Fibroblast of lung (primary cell): ENCODE results near the gene AOAH. TPM values are rescaled to one million over a fixed set of nuclear protein-coding genes. Genes with fewer than 3 reads are reported as not detected.

Source experiments
- DNase-seq, 2 donors: peaks; one replicate each; pipeline versions ENCODE4 v3.0.0 to v3.0.0-alpha.2; 2010; ENCODE audit warnings: low read depth in 2 of 2
- H2AFZ ChIP-seq: 2 replicates; pipeline ENCODE4 v1.5.1; 2012; ENCODE audit warnings: low read length, control low read depth, inconsistent platforms
- H3K27ac ChIP-seq: 2 replicates; pipeline ENCODE4 v1.5.1; 2011; ENCODE audit warnings: low read length, control low read depth; ENCODE audit not compliant: insufficient read depth
- H3K27me3 ChIP-seq: 2 replicates; pipeline ENCODE4 v1.5.1; 2011; ENCODE audit warnings: mild to moderate bottlenecking, low read length; ENCODE audit not compliant: control insufficient read depth, insufficient read depth
- H3K36me3 ChIP-seq: 2 replicates; pipeline ENCODE4 v1.5.1; 2011; ENCODE audit warnings: low read length; ENCODE audit not compliant: control insufficient read depth, insufficient read depth
- H3K4me1 ChIP-seq: 2 replicates; pipeline ENCODE4 v1.5.1; 2011; ENCODE audit warnings: low read length; ENCODE audit not compliant: control insufficient read depth, insufficient read depth; ENCODE audit errors: extremely low read depth
- H3K4me2 ChIP-seq: 2 replicates; pipeline ENCODE4 v1.5.1; 2011; ENCODE audit warnings: low read length, control low read depth; ENCODE audit not compliant: insufficient read depth; ENCODE audit errors: extremely low read depth
- H3K4me3 ChIP-seq, 4 experiments: fragments of 200-600 bp in 1 of 4; sonication (generic) in 1 of 4; replicated peaks in 1 of 4; 2 replicates each; pipeline ENCODE4 v1.5.1; 2011 to 2016; ENCODE audit warnings: low read length in 4 of 4, low read depth in 3 of 4, mild to moderate bottlenecking in 3 of 4, control low read depth in 2 of 4, inconsistent platforms in 1 of 4, mixed read lengths in 1 of 4; ENCODE audit not compliant: insufficient read depth in 1 of 4; ENCODE audit errors: control extremely low read depth in 1 of 4
- H3K79me2 ChIP-seq: 2 replicates; pipeline ENCODE4 v1.5.1; 2012; ENCODE audit warnings: mild to moderate bottlenecking, low read length, inconsistent platforms; ENCODE audit not compliant: control insufficient read depth, insufficient read depth
- H3K9ac ChIP-seq: 2 replicates; pipeline ENCODE4 v1.5.1; 2011; ENCODE audit warnings: mild to moderate bottlenecking, low read length, control low read depth; ENCODE audit not compliant: insufficient read depth
- H3K9me3 ChIP-seq: 2 replicates; pipeline ENCODE4 v1.5.1; 2012; ENCODE audit warnings: low read depth, low read length; ENCODE audit not compliant: control insufficient read depth, insufficient read depth
- H4K20me1 ChIP-seq: 2 replicates; pipeline ENCODE4 v1.5.1; 2011; ENCODE audit warnings: low read length; ENCODE audit not compliant: control insufficient read depth, insufficient read depth; ENCODE audit errors: extremely low read depth
- EZH2 ChIP-seq: IDR thresholded peaks from 2 replicates; pipeline ENCODE4 v1.5.1; 2012; ENCODE audit warnings: low read length, control low read depth, mild to moderate bottlenecking; ENCODE audit errors: missing control alignments
- polyA plus RNA-seq, 2 donors: library from polyadenylated mRNA; depleted of rRNA in 1 of 2; stranded (reverse) in 1 of 2; unstranded in 1 of 2; fragments of >200 nt; gene quantifications; 2 replicates each; pipeline ENCODE4 v1.2.1, GENCODE V29; 2011 to 2012; ENCODE audit warnings: missing spikeins in 1 of 2
- total RNA-seq: library from RNA; depleted of rRNA; stranded (reverse); fragments of >200 nt; gene quantifications from 2 replicates; pipeline ENCODE4 v1.2.1, GENCODE V29; 2014
- TF ChIP-seq, protein P1 (sequence below), 2 donors: IDR thresholded peaks in 1 of 2; conservative IDR thresholded peaks in 1 of 2; 1 replicate in 1 of 2; 2 replicates in 1 of 2; pipeline ENCODE4 v1.5.1; 2011 to 2012; ENCODE audit warnings: low read length in 2 of 2, control low read depth in 1 of 2, inconsistent platforms in 1 of 2, low read depth in 1 of 2, mild to moderate bottlenecking in 1 of 2

AOAH gene
- total and polyA plus RNA-seq, 2 donors (not counting 1 experiment from before 2014, with no cell fraction given) = not detected

GRCh38 chr7:36692456-36692855 is 31.8 kb downstream of the AOAH start:
- Histone ChIP-seq H4K20me1 (no peaks in the 10 kb centered on the region), H3K4me3 (no peak overlapping the region), H2AFZ (no peak overlapping the region), H3K27me3 (no peaks in the 10 kb centered on the region), H3K9me3 (no peaks in the 10 kb centered on the region), H3K4me1 (no peaks in the 10 kb centered on the region), H3K4me2 (no peak overlapping the region), H3K9ac (no peak overlapping the region), H3K36me3 (no peaks in the 10 kb centered on the region), H3K79me2 (no peaks in the 10 kb centered on the region), H3K27ac (no peak overlapping the region)
- no peak for DNase-seq
- TF ChIP-seq EZH2 = no peak
- TF ChIP-seq, protein P1, sequence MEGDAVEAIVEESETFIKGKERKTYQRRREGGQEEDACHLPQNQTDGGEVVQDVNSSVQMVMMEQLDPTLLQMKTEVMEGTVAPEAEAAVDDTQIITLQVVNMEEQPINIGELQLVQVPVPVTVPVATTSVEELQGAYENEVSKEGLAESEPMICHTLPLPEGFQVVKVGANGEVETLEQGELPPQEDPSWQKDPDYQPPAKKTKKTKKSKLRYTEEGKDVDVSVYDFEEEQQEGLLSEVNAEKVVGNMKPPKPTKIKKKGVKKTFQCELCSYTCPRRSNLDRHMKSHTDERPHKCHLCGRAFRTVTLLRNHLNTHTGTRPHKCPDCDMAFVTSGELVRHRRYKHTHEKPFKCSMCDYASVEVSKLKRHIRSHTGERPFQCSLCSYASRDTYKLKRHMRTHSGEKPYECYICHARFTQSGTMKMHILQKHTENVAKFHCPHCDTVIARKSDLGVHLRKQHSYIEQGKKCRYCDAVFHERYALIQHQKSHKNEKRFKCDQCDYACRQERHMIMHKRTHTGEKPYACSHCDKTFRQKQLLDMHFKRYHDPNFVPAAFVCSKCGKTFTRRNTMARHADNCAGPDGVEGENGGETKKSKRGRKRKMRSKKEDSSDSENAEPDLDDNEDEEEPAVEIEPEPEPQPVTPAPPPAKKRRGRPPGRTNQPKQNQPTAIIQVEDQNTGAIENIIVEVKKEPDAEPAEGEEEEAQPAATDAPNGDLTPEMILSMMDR (conservative IDR thresholded peaks at IDR 0.05 in 1 of 2, IDR thresholded peaks at IDR 0.05 in 1 of 2; ENCODE audit: low read depth in 1 of 2, low read length in 2 of 2) = no peak

DNA sequence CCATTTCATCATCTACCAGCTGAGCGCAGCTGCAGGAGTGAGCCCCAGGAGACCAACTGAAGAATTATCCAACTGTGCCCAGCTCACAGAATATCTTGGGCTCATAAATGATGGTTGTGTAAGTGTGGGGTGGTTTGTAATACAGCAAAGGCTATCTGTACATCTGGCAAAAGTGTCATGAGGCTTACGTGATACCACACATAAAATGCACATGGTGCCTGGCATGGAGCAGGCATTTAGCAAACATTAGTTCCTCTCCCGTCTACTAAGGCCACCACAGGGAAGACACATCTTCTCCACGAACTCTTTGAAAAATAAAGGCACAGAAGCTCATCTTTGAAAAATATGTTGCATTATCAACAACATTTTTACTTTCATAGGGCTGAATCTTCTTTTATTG is 32.3 kb downstream of the AOAH start:
- Histone ChIP-seq H3K27ac (no peak overlapping the region), H3K9me3 (no peaks in the 10 kb centered on the region), H3K9ac (no peak overlapping the region), H3K79me2 (no peaks in the 10 kb centered on the region), H4K20me1 (no peaks in the 10 kb centered on the region), H3K4me3 (no peak overlapping the region), H2AFZ (no peak overlapping the region), H3K4me2 (no peak overlapping the region), H3K4me1 (no peaks in the 10 kb centered on the region), H3K36me3 (no peaks in the 10 kb centered on the region), H3K27me3 (no peaks in the 10 kb centered on the region)
- TF ChIP-seq EZH2 = no peak
- TF ChIP-seq, protein P1 (conservative IDR thresholded peaks at IDR 0.05 in 1 of 2, IDR thresholded peaks at IDR 0.05 in 1 of 2; ENCODE audit: low read depth in 1 of 2, low read length in 2 of 2) = no peak
- no peak for DNase-seq

- Histone ChIP-seq H4K20me1 (no peaks in the 10 kb centered on the region), H3K9ac (no peak overlapping the region), H3K27ac (no peak overlapping the region), H3K27me3 (no peaks in the 10 kb centered on the region), H3K4me2 (no peak overlapping the region), H3K79me2 (no peaks in the 10 kb centered on the region), H3K9me3 (no peaks in the 10 kb centered on the region), H2AFZ (no peak overlapping the region), H3K36me3 (no peaks in the 10 kb centered on the region), H3K4me1 (no peaks in the 10 kb centered on the region), H3K4me3 (no peak overlapping the region)
- no peak for DNase-seq
- TF ChIP-seq, protein P1 (conservative IDR thresholded peaks at IDR 0.05 in 1 of 2, IDR thresholded peaks at IDR 0.05 in 1 of 2; ENCODE audit: low read depth in 1 of 2, low read length in 2 of 2) = no peak
- no peak for TF ChIP-seq EZH2
Observed at GRCh38 chr7:36690514-36691187, 33.6 kb downstream of the AOAH start.
